GM20000 (cell line): ENCODE measurements around the gene ZNF503.

Source experiments
- DNase-seq: peaks from one replicate; pipeline ENCODE4 v3.0.0; 2012; ENCODE audit warnings: low spot score
- TF ChIP-seq, protein P1 (sequence below): IDR thresholded peaks from 2 replicates; pipeline ENCODE4 v1.5.1; 2012; ENCODE audit warnings: mild to moderate bottlenecking, control low read depth; ENCODE audit errors: extremely low read depth, missing control alignments

ZNF503 gene

DNA sequence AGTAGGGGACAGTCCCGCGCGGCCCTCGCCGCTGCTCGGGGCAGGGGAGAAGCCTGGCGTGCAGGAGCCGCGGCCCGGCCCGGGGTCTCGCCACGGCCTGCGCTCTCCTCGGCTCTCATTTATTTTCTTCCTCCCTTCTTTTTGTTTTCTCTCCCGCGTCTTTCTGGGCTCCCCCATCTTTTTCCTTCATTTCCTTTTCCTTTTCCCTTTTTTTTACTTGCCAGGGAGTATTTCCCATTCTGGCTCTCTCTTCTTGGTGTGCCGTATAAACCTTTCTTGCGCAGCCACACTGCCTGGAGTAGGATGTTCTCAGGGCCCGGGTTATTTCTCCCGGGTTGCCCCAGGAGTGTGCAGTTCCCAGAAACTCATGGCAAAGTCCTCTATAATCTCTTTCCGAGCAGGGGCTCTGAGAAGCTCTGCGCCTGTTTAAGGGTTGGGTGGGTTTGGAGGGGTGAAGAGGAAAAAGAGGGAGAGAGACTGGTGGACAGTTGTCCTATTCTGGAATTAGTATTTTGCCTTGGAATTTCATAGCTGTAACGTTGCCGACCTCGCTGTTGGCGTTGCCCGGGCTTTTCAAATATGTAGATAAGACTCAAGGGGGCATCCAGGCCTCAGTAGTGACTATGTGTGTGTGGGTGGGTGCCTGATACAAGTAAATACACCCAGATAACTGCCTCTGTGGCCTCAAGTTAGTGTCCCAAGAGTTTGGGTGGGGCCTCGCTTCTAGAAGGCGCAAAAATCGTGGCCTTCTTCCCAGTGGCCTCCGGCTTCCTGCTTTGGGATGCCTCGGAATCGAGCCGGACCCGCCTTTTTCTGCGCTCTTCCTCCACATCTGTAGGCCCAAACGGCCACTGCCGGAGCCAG, 4.3 kb upstream of the ZNF503 start:
- TF ChIP-seq, protein P1, sequence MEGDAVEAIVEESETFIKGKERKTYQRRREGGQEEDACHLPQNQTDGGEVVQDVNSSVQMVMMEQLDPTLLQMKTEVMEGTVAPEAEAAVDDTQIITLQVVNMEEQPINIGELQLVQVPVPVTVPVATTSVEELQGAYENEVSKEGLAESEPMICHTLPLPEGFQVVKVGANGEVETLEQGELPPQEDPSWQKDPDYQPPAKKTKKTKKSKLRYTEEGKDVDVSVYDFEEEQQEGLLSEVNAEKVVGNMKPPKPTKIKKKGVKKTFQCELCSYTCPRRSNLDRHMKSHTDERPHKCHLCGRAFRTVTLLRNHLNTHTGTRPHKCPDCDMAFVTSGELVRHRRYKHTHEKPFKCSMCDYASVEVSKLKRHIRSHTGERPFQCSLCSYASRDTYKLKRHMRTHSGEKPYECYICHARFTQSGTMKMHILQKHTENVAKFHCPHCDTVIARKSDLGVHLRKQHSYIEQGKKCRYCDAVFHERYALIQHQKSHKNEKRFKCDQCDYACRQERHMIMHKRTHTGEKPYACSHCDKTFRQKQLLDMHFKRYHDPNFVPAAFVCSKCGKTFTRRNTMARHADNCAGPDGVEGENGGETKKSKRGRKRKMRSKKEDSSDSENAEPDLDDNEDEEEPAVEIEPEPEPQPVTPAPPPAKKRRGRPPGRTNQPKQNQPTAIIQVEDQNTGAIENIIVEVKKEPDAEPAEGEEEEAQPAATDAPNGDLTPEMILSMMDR, result no peak

DNA sequence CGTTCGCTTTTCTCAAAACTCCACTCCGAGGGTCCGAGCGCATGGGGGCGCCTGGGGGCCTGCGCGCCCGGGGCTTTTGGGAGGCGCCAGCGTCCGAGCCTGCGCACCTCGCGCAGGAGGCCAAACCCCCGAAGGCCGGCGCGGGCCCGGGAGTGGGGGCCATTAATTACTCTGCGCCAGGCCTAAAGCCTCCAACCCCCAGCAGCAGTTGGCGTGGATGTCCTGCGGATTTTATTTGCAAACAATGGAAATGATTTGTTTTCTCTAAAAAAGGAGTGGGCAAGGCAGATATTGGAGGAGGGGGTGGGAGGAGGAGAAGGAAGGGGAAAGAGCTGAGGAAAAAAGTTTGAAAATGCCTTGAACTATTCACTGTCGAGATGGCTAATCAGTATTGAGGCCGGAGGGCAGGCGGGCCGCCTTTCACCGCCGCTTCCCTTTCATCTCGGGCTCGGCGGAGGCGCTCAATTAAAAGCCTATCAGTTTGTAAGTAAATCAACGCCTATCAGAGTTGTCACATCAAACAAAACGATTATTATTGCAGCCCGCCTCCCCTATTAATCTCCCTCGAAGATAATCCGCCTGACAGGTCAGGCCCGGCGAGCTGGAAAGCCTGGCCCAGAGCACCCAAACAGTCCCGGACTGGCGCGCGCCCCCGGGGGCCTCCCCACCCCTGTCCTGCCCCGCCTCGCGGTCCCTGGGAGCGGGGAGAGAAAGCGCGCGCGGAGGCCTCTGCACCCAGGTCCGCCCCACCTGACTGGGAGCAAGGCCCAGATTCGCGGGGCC, 3.4 kb upstream of the ZNF503 start:
- peak; percentile 35 for DNase-seq

More for the DNA sequence above, 4.3 kb upstream of the ZNF503 start:
- DNase-seq, result no peak

DNA sequence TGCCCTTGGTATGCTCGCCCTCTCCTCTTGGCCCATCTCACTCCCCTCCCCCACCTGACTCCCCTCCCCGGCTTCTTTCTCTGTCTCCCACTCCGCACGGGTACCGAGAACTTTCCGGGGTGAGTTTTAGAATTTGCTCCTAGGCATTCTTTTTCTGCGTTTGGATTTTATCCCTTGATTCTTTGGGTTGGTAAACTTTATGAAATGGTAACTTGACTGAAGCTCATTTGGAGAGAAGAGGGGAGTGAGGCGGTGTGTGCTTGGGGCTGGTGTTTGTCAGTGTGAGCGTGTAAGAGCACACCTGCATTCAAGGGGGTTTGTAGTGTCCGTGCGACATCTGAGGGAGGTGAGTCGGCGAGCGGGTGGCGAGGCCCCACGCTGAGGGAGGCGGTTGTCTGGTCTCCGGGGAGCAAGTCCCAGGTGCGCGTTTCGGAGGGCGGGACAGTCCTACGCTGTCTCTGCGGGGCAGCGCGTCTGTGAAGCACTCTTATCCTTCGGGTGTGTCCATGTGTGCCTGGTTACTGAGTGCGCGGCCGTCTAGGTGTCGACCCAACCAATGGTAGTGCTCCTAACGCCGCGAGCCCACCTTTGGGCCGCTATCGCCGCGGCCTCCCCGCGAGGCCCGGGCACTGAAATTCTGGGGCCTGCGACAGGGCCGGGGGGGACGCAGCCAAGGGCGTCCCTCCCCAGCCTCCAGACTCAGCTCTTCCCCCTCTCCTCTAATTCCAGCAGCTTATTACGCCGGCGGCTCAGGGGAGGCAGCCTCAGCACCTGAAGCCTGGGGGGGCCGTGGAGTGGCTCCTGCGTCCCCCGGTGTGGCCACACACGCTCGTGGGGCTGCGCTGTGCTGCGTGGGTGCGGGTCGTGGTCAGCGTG, 2.6 kb upstream of the ZNF503 start:
- peak; percentile 68 for DNase-seq
- TF ChIP-seq, protein P1, result no peak

More for the DNA sequence above, 3.4 kb upstream of the ZNF503 start:
- TF ChIP-seq, protein P1, result no peak

DNA sequence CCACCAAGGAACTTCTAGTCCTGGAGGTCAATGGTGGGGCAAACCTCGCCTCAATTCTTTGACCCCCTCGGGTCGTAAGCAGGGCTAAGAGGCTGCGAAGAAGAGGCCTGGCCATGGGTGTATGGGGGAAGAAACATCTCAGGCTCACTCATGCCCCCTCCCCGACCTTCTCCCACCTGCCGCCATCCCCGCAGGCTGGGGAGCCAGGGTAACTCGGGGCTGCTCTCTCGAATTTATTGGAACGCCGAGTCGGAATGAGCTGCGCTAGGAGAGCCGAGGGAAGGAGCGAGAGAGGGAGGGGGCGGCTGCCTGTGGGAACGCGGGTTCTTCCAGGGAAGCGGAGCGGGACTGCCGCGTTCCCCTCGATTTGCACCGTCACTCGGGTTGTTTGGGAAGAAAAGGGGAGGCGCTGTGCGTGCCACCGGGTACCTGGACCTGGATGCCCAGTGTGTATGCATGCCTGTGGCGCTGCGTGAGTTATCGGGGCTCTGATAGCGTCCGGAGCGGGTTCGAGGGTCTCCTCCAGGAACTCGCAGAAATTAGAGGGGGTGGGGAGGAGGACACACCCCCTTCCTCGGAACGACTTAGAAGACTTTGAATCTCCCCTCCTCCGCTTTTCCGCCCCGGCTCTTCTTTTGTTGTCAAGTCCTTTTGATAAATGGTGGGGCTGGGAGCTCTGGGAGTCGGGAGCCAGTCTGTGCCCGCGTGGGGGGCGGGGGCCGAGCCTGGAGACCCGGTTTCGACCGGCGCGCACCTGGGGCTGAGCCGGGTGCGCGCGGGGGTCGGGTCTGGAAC, 1.8 kb upstream of the ZNF503 start:
- peak; percentile 51 for DNase-seq
- TF ChIP-seq, protein P1, result no peak

DNA sequence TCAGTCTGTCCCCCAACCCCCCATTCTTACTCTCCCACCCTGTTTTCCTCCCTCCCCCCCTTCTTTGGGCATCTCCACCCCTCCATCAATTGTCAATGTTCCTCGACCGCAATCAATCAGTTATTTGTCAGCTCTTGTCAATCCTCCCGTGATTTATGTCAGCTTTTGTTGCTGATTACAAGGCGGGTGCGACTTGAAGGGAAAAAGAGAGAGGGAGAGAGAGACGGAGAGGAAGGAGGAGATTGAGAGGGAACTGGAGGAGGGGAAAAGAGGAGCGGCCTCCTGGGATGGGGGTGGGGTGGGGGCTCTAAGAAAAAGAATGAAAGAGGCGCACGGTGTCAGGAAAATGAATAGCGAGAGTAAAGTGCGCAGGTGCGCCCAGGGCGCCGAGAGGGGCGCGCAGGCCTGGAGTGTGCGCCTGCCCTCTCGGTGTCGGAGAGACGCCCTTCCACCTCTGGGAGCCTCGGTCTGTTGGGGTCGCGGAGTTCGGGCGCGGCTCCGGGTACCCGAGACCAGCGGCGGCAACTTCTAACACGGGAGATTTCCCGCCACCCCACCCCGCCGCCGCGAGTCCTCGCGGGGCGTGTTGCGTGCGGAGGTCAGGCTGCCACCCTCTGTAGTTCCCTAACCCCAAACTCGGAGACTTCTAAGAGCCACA, 1.1 kb upstream of the ZNF503 start:
- DNase-seq, result no peak

More for the DNA sequence above, 1.1 kb upstream of the ZNF503 start:
- TF ChIP-seq, protein P1, result no peak
